ENCODE data around the gene UGP2. TPM values are rescaled to one million over a fixed set of nuclear protein-coding genes. Genes with fewer than 3 reads are reported as not detected.

Gene UGP2
- total RNA-seq, 1 experiment from 2014 or later = 883 TPM

DNA sequence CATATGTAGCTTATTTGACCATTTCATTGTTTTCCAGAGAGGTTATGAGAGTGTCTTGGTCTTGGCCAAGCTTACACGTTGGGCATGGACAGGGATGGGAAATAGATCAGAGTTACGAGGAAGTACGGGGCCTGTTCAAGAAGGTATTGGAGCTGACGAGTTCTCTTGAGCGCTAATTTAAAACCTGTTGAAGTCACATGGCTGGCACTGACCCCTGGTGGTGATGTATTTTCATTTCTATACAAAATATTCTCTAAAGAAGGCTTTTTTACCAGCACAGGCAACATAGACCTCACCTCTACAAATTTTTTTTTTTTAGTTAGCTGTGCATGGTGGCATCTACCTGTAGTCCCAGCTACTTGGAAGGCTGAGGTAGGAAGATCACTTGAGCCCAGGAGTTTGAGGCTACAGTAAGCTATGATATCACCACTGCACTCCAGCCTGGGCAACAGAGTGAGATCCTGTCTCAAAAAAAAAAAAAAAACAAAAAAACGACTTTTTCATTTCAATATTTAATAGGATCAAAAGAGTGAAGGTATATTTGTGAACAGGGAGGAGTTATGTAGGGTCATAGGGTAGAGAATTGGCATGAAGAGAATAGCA is 19.6 kb downstream of the UGP2 start:
- Histone ChIP-seq H2BK20ac (ENCODE audit: low read depth, low read length, poor library complexity, severe bottlenecking) (no peak overlapping the region), H2BK120ac (ENCODE audit: low read depth, low read length, poor library complexity, severe bottlenecking) (no peak overlapping the region), H4K5ac (ENCODE audit: insufficient read length, low read depth, low read length) (no peak overlapping the region), H2BK12ac (ENCODE audit: insufficient read length, low read depth, low read length) (no peak overlapping the region), H2BK5ac (ENCODE audit: insufficient read length, low read length) (no peak overlapping the region), H3K18ac (ENCODE audit: insufficient read length, low read depth, low read length) (no peak overlapping the region), H3K56ac (ENCODE audit: insufficient read length, low read depth, low read length) (no peak overlapping the region), H2AK5ac (ENCODE audit: insufficient read length, low read length) (no peak overlapping the region), H3K23me2 (ENCODE audit: insufficient read length, low read depth, low read length, poor library complexity, severe bottlenecking) (no peaks in the 10 kb centered on the region), H3K79me1 (ENCODE audit: insufficient read depth, low read depth, low read length, poor library complexity, severe bottlenecking) (peaks cover 10% of the 10 kb centered on the region), H3K79me2 (ENCODE audit: insufficient read depth, low read length) (peaks cover 13% of the 10 kb centered on the region; the same call in 1 of the 2 replicates), H4K8ac (replicated peaks; ENCODE audit: insufficient read length, low read depth, low read length) (no peak overlapping the region), H3K27ac (ENCODE audit: insufficient read length, low read depth, low read length) (no peak overlapping the region), H3K23ac (ENCODE audit: insufficient read length, low read depth, low read length) (no peak overlapping the region), H2AFZ (ENCODE audit: low read length) (no peak overlapping the region), H3K9ac (ENCODE audit: extremely low read depth, insufficient read length, low read length) (no peak overlapping the region), H2BK15ac (ENCODE audit: low read depth, low read length) (no peak overlapping the region), H4K20me1 (ENCODE audit: control insufficient read depth, insufficient read depth, insufficient read length) (no peaks in the 10 kb centered on the region), H3K14ac (ENCODE audit: insufficient read depth, low read length) (no peak overlapping the region), H4K91ac (ENCODE audit: insufficient read length, low read depth, low read length) (no peak overlapping the region), H3K4me2 (ENCODE audit: insufficient read depth, insufficient read length, low read length) (no peak overlapping the region), H3K9me3 (ENCODE audit: control insufficient read depth, low read depth, low read length) (no peaks in the 10 kb centered on the region), H3T11ph (ENCODE audit: low read length) (no peak overlapping the region), H3K27me3 (ENCODE audit: insufficient read depth, low read length) (no peaks in the 10 kb centered on the region), H3K4ac (ENCODE audit: low read depth, low read length) (no peak overlapping the region), H3K4me1 (ENCODE audit: insufficient read depth, low read length) (peaks cover 5% of the 10 kb centered on the region; the same call in 1 of the 2 replicates)
- H3K4me1 Mint-ChIP-seq = peaks cover 59 to 77% of the 10 kb centered on the region in 2 experiments
- H3K36me3 Mint-ChIP-seq (ENCODE audit: insufficient read depth in 1 of 3, low read depth in 3 of 3) = peaks cover 50 to 96% (median 95%) of the 10 kb centered on the region in 3 experiments; a peak in 6 of 7 replicates
- no peaks in the 10 kb centered on the region for H3K9me3 Mint-ChIP-seq
- H3K4me3 Mint-ChIP-seq = no peak overlapping the region
- H3K27me3 Mint-ChIP-seq (ENCODE audit: low read depth) = no peaks in the 10 kb centered on the region
- WGBS (ENCODE audit: extremely low coverage, insufficient read length, low lambda C conversion rate) = no CpG with 5 or more reads among the region's 6 CpGs
- peak; percentile 67 for TF ChIP-seq CTCF (conservative IDR thresholded peaks at IDR 0.05)
- peak overlapping the region in 2 of 3 experiments; percentile 12 to 54; a peak in 3 of 7 replicates for H3K27ac Mint-ChIP-seq
- no peak for DNase-seq

Data from H9 (cell line).